GM12872 (cell line): ENCODE data around the gene ADAM12.

ENCODE experiments used
- CTCF ChIP-seq: IDR thresholded peaks from 3 replicates; pipeline ENCODE4 v1.5.1; 2011; ENCODE audit warnings: low read depth, mild to moderate bottlenecking, low read length, moderate library complexity; ENCODE audit not compliant: insufficient read depth

ADAM12 gene

DNA sequence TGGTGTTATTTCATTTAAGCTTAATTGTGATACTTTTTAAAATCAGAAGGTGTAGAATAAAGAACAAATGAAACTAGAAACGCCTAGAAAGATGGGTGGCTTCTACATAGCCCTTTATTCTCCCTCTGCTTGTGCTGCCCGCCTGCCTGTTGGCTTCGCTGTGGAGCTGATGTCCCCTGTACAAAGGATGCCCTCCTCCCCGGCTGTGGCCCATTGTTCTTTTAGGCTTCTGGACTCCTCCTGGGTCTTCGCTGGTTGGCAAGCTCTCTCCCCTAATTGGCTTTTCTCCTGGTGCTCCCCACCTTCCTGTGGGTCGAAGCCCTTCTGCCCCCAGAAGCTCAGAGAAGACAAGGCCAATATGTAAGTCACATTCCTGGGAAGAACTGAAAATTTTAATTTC, 393.7 kb downstream of the ADAM12 start:
- no peak for TF ChIP-seq CTCF

DNA sequence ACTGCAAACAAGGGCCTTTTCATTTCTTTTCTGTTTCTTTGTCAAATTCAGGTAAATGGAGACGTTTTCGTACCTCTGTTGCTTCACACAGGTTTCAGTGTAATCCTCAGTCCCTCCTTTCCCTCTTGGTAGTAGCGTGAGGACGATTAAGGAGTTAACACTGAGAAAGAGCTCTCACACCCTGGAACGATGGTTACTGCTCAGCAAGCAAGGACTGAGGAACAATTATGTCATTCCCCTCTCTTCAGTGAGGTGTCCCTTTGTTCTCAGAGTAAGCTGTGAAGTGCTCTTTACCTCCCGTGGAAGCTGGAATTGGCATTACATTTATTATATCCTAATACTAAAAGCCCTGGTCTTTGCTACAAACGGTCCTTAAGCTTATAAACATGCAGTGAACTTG, 396.0 kb downstream of the ADAM12 start:
- TF ChIP-seq CTCF = no peak

DNA sequence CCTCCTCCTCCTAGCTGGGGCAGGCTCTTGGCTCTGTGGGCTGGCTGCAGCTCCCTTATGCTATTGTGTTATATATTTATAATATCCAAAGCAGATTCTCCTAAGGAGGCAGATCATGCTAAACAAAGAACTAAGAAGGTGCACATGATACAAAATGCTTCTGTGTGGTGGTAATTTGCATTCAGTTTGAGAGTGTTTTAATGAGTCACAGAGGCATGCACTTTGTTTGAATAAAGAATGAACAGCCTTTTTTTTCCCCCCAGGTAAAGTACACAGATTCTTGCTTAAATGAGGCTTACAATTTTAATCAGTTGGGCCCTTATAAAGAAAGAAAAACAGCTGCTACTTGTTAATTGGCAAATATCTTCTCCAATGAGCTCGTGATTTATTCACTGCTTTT, 396.9 kb downstream of the ADAM12 start:
- TF ChIP-seq CTCF = no peak

DNA sequence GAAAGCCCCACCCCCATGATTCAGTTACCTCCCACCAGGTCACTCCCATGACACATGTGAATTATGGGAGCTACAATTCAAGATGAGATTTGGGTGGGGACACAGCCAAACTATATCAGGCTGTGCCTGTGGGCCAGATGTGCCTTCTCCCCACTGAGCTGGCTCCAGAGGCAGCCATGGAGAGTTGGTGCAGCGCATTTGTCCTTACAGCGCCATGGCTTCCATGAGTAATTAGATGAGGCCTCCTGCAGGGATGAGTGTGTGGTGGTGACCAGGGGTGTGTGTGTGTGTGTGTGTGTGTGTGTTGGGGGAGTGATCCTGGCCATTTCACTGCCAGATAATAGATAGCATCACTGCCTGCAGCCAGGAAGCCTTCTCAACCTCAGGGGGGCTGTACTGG, 397.3 kb downstream of the ADAM12 start:
- TF ChIP-seq CTCF = no peak

- no peak for TF ChIP-seq CTCF
These were observed 398.5 kb downstream of the ADAM12 start for GRCh38 chr10:125989791-125990190.

GRCh38 chr10:125985557-125986240, 402.6 kb downstream of the ADAM12 start:
- TF ChIP-seq CTCF = no peak

DNA sequence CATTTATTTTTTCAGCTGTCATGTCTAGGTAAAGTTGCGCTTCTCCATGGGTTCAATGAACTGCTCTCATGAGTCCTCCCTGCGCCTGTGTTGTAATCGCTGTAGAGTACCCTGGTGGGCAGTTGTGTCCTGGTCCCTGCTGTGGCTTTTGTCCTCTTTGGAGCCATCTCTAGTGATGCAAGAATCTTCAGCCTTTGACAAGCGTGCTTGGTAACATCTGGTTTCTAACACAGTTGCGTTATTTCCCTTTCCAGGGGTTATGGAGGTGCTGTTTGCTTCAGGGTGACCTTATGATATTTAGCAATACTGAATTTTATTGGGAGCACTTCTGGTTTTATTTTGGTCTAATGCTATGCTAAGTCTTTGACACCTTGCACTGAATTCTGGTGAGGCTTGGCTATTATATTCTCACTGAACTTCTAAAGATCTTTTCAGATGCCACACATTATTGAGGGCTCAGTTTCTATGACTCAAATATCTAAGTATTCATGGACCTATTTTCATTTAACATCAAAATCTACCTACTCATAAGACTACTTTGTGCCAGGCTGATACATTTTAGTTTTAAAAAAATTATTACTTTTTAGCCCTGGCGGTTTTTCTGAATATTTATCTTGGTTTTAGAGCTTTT, 403.3 kb downstream of the ADAM12 start:
- TF ChIP-seq CTCF = no peak
